GM12872 (cell line): Measurements from ENCODE around the gene ZNF414.

Experiments used
- TF ChIP-seq, protein P1 (sequence below): IDR thresholded peaks from 3 replicates; pipeline ENCODE4 v1.5.1; 2011; ENCODE audit warnings: low read depth, mild to moderate bottlenecking, low read length, moderate library complexity; ENCODE audit not compliant: insufficient read depth

The ZNF414 gene

DNA sequence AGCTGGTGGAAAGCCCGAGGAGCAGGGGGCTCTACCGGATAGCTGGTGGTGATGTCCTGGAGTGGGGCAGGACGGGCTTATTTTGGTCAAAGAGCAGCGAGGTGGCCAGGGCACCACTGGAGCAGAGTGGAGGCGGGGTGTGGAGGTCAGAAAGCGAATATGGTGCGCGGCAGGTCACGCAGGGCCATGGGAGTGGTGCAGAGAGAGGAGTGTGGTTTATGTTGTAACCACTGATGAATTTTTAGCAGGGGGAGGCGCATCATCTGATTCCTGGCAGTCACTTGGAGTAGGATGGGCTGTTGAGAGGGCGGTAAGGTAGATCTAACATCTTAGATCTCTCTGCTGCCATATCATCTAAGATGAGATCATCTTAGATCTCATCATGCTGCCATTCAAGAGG is 1.4 kb upstream of the ZNF414 start:
- TF ChIP-seq, protein P1, sequence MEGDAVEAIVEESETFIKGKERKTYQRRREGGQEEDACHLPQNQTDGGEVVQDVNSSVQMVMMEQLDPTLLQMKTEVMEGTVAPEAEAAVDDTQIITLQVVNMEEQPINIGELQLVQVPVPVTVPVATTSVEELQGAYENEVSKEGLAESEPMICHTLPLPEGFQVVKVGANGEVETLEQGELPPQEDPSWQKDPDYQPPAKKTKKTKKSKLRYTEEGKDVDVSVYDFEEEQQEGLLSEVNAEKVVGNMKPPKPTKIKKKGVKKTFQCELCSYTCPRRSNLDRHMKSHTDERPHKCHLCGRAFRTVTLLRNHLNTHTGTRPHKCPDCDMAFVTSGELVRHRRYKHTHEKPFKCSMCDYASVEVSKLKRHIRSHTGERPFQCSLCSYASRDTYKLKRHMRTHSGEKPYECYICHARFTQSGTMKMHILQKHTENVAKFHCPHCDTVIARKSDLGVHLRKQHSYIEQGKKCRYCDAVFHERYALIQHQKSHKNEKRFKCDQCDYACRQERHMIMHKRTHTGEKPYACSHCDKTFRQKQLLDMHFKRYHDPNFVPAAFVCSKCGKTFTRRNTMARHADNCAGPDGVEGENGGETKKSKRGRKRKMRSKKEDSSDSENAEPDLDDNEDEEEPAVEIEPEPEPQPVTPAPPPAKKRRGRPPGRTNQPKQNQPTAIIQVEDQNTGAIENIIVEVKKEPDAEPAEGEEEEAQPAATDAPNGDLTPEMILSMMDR, result no peak

- TF ChIP-seq, protein P1, result no peak
Measured at GRCh38 chr19:8513036-8513686, 806 bp downstream of the ZNF414 start.

- TF ChIP-seq, protein P1, result no peak
Measured at GRCh38 chr19:8512115-8512967, 1.6 kb downstream of the ZNF414 start.

- TF ChIP-seq, protein P1, result 0 out of 3 replicates have a peak, but pooled peaks have one; percentile 2
Measured at GRCh38 chr19:8511573-8512101, 2.3 kb downstream of the ZNF414 start.

- TF ChIP-seq, protein P1, result no peak
Measured at GRCh38 chr19:8510589-8511115, 3.3 kb downstream of the ZNF414 start.

DNA sequence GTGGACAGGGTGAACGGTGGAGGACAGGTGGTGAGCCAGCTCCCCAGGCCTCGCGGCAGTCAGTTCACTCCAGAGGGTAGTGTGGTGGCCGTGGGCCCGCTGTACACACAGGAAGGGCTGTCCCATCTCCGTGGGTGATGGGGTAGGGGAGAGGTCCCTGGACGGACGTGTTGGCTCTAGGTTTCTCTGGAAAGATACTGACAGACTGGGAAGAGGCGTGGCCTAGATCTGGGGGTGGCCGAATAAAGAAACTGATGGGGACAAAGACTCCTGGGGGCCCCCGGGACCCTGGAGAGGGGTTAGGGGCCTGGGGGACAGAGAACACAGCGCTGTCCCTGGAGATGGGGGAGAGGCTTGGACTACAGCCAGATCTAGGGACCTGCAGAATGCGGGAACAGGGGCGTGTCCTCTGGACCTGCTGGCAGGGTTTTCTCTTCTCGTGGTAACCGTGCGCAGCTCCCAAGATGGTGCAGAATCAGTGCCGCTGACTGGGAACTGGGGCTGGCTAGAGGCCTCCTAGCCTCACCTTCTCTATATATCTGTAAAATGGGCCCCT is 7.5 kb downstream of the ZNF414 start:
- TF ChIP-seq, protein P1, result no peak
